Neural progenitor cell (in vitro differentiated cells): ENCODE data around the gene WDR86. TPM values are rescaled to one million over a fixed set of nuclear protein-coding genes. Genes with fewer than 3 reads are reported as not detected.
A peak's percentile ranks its signal among the peaks of the same experiment; 100 is the strongest.

Experiments used
- DNase-seq: peaks from one replicate; pipeline ENCODE4 v3.0.0-alpha.2; 2016; ENCODE audit warnings: low spot score
- H2AFZ ChIP-seq: fragments of 200-600 bp; sonication (generic); replicated peaks from 2 replicates; pipeline ENCODE4 v1.6.1; 2016; ENCODE audit warnings: antibody characterized with exemption
- H3F3A ChIP-seq: fragments of 200-600 bp; sonication (generic); 2 replicates; pipeline ENCODE4 v1.6.1; 2016; ENCODE audit warnings: antibody characterized with exemption, low read depth
- H3K27ac ChIP-seq: fragments of 200-600 bp; sonication (generic); 2 replicates; pipeline ENCODE4 v1.5.1; 2016; ENCODE audit warnings: mild to moderate bottlenecking
- H3K27me3 ChIP-seq: fragments of 200-600 bp; sonication (generic); 2 replicates; pipeline ENCODE4 v1.6.1; 2016; ENCODE audit warnings: mild to moderate bottlenecking, moderate library complexity
- H3K36me3 ChIP-seq: fragments of 200-600 bp; sonication (generic); 2 replicates; pipeline ENCODE4 v1.5.1; 2016
- H3K4me1 ChIP-seq: fragments of 200-600 bp; sonication (generic); 2 replicates; pipeline ENCODE4 v1.6.1; 2016; ENCODE audit warnings: mixed run types
- H3K4me2 ChIP-seq: fragments of 200-600 bp; sonication (generic); 2 replicates; pipeline ENCODE4 v1.6.1; 2016
- H3K4me3 ChIP-seq: fragments of 200-600 bp; sonication (generic); 2 replicates; pipeline ENCODE4 v1.5.1; 2016
- H3K79me2 ChIP-seq: fragments of 200-600 bp; sonication (generic); 2 replicates; pipeline ENCODE4 v1.6.1; 2016; ENCODE audit warnings: low read depth
- H3K9ac ChIP-seq: fragments of 200-600 bp; sonication (generic); 2 replicates; pipeline ENCODE4 v1.6.1; 2016
- H3K9me3 ChIP-seq: fragments of 200-600 bp; sonication (generic); 2 replicates; pipeline ENCODE4 v1.5.1; 2016; ENCODE audit warnings: low read depth
- H4K20me1 ChIP-seq: fragments of 200-600 bp; sonication (generic); 2 replicates; pipeline ENCODE4 v1.6.1; 2016; ENCODE audit warnings: low read depth
- H3K27ac Mint-ChIP-seq: 3 replicates; pipeline ENCODE4 v1.8.0; 2021; ENCODE audit warnings: mixed read lengths
- H3K27me3 Mint-ChIP-seq: 2 replicates; pipeline ENCODE4 v1.8.0; 2022; ENCODE audit warnings: low read depth, mild to moderate bottlenecking, inconsistent platforms, moderate library complexity, mixed read lengths; ENCODE audit not compliant: insufficient read depth
- H3K36me3 Mint-ChIP-seq: 3 replicates; pipeline ENCODE4 v1.8.0; 2021; ENCODE audit warnings: mixed read lengths
- H3K4me1 Mint-ChIP-seq: 3 replicates; pipeline ENCODE4 v1.8.0; 2021; ENCODE audit warnings: mixed read lengths
- H3K4me3 Mint-ChIP-seq: 3 replicates; pipeline ENCODE4 v1.8.0; 2021; ENCODE audit warnings: mild to moderate bottlenecking, moderate library complexity, mixed read lengths
- H3K9me3 Mint-ChIP-seq: 3 replicates; pipeline ENCODE4 v1.8.0; 2020; ENCODE audit warnings: mixed read lengths
- EZH2 ChIP-seq: fragments of 200-600 bp; sonication (generic); IDR thresholded peaks from 2 replicates; pipeline ENCODE4 v1.6.1; 2017; ENCODE audit warnings: antibody characterized with exemption, mild to moderate bottlenecking, moderate library complexity
- EZH2phosphoT487 ChIP-seq: fragments of 200-600 bp; sonication (generic); IDR thresholded peaks from 2 replicates; pipeline ENCODE4 v1.6.1; 2017; ENCODE audit warnings: antibody characterized with exemption
- total RNA-seq: library from RNA; depleted of rRNA; stranded (reverse); fragments of >200 nt; gene quantifications from 2 replicates; pipeline ENCODE4 v1.2.3, GENCODE V29; 2015; ENCODE audit warnings: low replicate concordance
- TF ChIP-seq, protein P1 (sequence below): fragments of 200-600 bp; sonication (generic); IDR thresholded peaks from 2 replicates; pipeline ENCODE4 v1.5.1; 2017; ENCODE audit warnings: antibody characterized with exemption, mild to moderate bottlenecking

The WDR86 gene
- total RNA-seq, 1 donor from 2014 or later: 15.0 TPM

DNA sequence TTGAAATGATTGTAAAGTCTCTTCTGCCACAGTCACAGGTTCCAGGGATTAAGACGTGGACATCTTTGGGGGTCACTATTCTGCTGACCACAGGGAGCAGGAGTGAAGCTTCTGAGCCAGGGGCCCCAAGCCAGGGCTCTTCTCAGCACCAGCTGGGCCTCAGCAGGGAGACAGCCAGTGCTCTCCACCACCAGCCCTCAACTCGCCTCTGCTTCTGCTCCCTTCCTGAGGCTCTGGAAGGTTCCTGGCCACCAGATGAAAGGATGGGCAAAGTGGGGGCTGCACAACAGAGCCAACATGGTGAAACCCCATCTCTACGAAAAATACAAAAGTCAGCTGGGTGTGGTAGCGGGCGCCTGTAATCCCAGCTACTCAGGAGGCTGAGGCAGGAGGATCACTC lies 41.3 kb upstream of the WDR86 start:
- H3K79me2 ChIP-seq: no peaks in the 10 kb centered on the region
- Mint-ChIP-seq H3K9me3 (no peaks in the 10 kb centered on the region), H3K4me1 (peaks cover 15% of the 10 kb centered on the region), H3K27me3 (peaks cover 8% of the 10 kb centered on the region), H3K27ac (no peak overlapping the region), H3K36me3 (no peaks in the 10 kb centered on the region), H3K4me3 (no peak overlapping the region)
- H3K9me3 ChIP-seq: no peaks in the 10 kb centered on the region
- H3F3A ChIP-seq: no peaks in the 10 kb centered on the region
- H3K9ac ChIP-seq: no peak overlapping the region
- no peak for DNase-seq
- H3K4me3 ChIP-seq: no peak overlapping the region
- no peaks in the 10 kb centered on the region for H3K36me3 ChIP-seq
- no peak for TF ChIP-seq EZH2phosphoT487
- TF ChIP-seq EZH2: no peak
- TF ChIP-seq, protein P1, sequence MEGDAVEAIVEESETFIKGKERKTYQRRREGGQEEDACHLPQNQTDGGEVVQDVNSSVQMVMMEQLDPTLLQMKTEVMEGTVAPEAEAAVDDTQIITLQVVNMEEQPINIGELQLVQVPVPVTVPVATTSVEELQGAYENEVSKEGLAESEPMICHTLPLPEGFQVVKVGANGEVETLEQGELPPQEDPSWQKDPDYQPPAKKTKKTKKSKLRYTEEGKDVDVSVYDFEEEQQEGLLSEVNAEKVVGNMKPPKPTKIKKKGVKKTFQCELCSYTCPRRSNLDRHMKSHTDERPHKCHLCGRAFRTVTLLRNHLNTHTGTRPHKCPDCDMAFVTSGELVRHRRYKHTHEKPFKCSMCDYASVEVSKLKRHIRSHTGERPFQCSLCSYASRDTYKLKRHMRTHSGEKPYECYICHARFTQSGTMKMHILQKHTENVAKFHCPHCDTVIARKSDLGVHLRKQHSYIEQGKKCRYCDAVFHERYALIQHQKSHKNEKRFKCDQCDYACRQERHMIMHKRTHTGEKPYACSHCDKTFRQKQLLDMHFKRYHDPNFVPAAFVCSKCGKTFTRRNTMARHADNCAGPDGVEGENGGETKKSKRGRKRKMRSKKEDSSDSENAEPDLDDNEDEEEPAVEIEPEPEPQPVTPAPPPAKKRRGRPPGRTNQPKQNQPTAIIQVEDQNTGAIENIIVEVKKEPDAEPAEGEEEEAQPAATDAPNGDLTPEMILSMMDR: no peak
- H3K4me1 ChIP-seq: peaks cover 8% of the 10 kb centered on the region
- H2AFZ ChIP-seq: no peak overlapping the region
- H3K27ac ChIP-seq: no peak overlapping the region
- no peaks in the 10 kb centered on the region for H4K20me1 ChIP-seq
- peaks cover 24% of the 10 kb centered on the region for H3K27me3 ChIP-seq
- H3K4me2 ChIP-seq: no peak overlapping the region

DNA sequence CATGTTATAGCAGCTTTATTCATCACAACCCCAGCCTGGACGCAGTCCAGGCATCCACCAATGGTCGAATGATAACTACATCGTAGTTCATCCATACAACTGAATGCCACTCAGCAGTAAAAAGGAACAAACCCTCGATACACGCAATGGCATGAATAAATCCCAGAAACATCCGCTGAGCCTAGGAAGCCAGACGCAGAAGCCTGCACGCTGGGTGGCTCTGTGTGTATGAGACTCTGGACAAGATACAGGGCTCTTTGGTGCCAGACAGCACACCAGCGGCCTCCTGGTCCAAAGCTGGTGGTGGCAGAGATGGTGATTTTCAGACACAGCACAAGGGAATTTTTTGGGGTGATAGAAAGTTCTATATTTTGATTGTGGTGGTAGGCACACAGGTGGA lies 40.2 kb upstream of the WDR86 start:
- H3K9me3 Mint-ChIP-seq: no peaks in the 10 kb centered on the region

GRCh38 chr7:151448261-151449252 lies 38.7 kb upstream of the WDR86 start:
- Histone ChIP-seq H3K27ac (no peak overlapping the region), H3K4me2 (peak overlapping the region; percentile 81), H2AFZ (peak overlapping the region; percentile 91), H3K4me3 (peak overlapping the region; percentile 53), H4K20me1 (no peaks in the 10 kb centered on the region), H3K9ac (no peak overlapping the region), H3K9me3 (no peaks in the 10 kb centered on the region), H3K79me2 (no peaks in the 10 kb centered on the region), H3F3A (no peaks in the 10 kb centered on the region), H3K27me3 (peaks cover 31% of the 10 kb centered on the region), H3K4me1 (peaks cover 8% of the 10 kb centered on the region), H3K36me3 (no peaks in the 10 kb centered on the region)
- H3K9me3 Mint-ChIP-seq: no peaks in the 10 kb centered on the region
- H3K4me1 Mint-ChIP-seq: peaks cover 11% of the 10 kb centered on the region
- H3K27me3 Mint-ChIP-seq: peaks cover 4% of the 10 kb centered on the region
- TF ChIP-seq EZH2phosphoT487: peak; percentile 33
- peak; percentile 46 for TF ChIP-seq EZH2
- TF ChIP-seq, protein P1: peak; percentile 91
- DNase-seq: peak; percentile 83
- peak overlapping the region; percentile 71 for H3K4me3 Mint-ChIP-seq
- no peak overlapping the region for H3K27ac Mint-ChIP-seq
- no peaks in the 10 kb centered on the region for H3K36me3 Mint-ChIP-seq

More for the DNA sequence above, 40.2 kb upstream of the WDR86 start:
- H3K4me2 ChIP-seq: no peak overlapping the region
- Mint-ChIP-seq H3K4me3 (no peak overlapping the region), H3K36me3 (no peaks in the 10 kb centered on the region), H3K4me1 (peaks cover 15% of the 10 kb centered on the region), H3K27ac (no peak overlapping the region), H3K27me3 (peaks cover 4% of the 10 kb centered on the region)
- no peak for DNase-seq
- no peak overlapping the region for H3K9ac ChIP-seq
- TF ChIP-seq, protein P1: no peak
- no peak for TF ChIP-seq EZH2
- no peak for TF ChIP-seq EZH2phosphoT487
- no peaks in the 10 kb centered on the region for H3K79me2 ChIP-seq
- no peaks in the 10 kb centered on the region for H3F3A ChIP-seq
- peaks cover 31% of the 10 kb centered on the region for H3K27me3 ChIP-seq
- H3K9me3 ChIP-seq: no peaks in the 10 kb centered on the region
- no peak overlapping the region for H3K27ac ChIP-seq
- no peak overlapping the region for H3K4me3 ChIP-seq
- H2AFZ ChIP-seq: no peak overlapping the region
- peaks cover 8% of the 10 kb centered on the region for H3K4me1 ChIP-seq
- H3K36me3 ChIP-seq: no peaks in the 10 kb centered on the region
- no peaks in the 10 kb centered on the region for H4K20me1 ChIP-seq
